NT2/D1 (cell line): ENCODE data around the gene CDC73.

Source experiments
- DNase-seq: peaks from one replicate; pipeline ENCODE4 v3.0.0-alpha.2; 2011; ENCODE audit warnings: low read depth, low spot score
- H3K27me3 ChIP-seq: 2 replicates; pipeline ENCODE4 v1.6.0; 2011; ENCODE audit warnings: mild to moderate bottlenecking; ENCODE audit not compliant: insufficient read length, insufficient read depth
- H3K36me3 ChIP-seq: 2 replicates; pipeline ENCODE4 v1.6.1; 2011; ENCODE audit warnings: mild to moderate bottlenecking, low read length, mixed read lengths; ENCODE audit not compliant: insufficient read depth, insufficient read length
- H3K4me1 ChIP-seq: 2 replicates; pipeline ENCODE4 v1.5.1; 2011; ENCODE audit not compliant: insufficient read depth, insufficient read length
- H3K4me3 ChIP-seq: 2 replicates; pipeline ENCODE4 v1.5.1; 2011; ENCODE audit warnings: low read depth; ENCODE audit not compliant: insufficient read length
- H3K9ac ChIP-seq: 2 replicates; pipeline ENCODE4 v1.6.0; 2011; ENCODE audit warnings: low read depth; ENCODE audit not compliant: insufficient read length
- H3K9me3 ChIP-seq: 2 replicates; pipeline ENCODE4 v1.5.1; 2011; ENCODE audit warnings: mild to moderate bottlenecking, low read length; ENCODE audit not compliant: insufficient read depth
- SUZ12 ChIP-seq: IDR thresholded peaks from 2 replicates; pipeline ENCODE4 v1.6.1; 2011; ENCODE audit not compliant: insufficient read length, insufficient read depth; ENCODE audit errors: extremely low read depth
- YY1 ChIP-seq: IDR thresholded peaks from 2 replicates; pipeline ENCODE4 v1.6.1; 2011; ENCODE audit not compliant: insufficient read length, insufficient read depth
- ZNF274 ChIP-seq: IDR thresholded peaks from 2 replicates; pipeline ENCODE4 v1.6.1; 2011; ENCODE audit warnings: mild to moderate bottlenecking, low read depth, low read length

CDC73 gene

DNA sequence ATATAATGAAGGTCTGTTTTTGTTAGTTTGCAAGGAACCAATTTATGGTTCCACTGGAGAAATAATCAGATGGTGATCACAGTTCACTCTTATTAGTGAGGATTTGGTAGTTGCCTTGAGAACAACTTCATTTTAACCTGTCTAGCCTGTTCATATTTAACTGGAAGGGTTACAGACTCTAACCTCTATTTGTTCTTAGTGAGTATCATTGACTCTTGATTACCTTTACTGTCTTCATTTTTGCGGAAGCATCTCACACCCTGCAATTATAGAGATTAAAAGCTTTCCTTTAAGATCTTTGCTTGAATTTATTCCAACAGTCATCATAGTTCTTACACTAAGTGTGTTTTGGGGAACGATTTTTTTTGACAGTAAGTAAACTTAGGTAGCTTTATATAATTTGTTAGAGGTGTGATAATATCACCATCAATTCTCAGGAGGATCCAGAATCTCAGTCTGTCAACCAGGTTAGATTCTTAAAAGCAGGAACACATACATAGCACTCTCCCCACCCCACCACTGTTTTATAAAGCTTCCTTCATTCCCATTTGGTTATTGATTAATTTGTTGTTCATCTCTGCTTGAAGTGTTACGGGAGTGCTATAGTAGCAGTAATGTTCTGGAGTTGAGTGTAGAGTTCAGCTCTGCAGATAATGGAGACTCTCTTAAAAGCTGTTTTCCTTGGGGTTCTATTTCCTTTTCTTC, 34.4 kb downstream of the CDC73 start:
- TF ChIP-seq SUZ12 (no peak), YY1 (no peak), ZNF274 (no peak)
- no peak for DNase-seq
- H3K4me1 ChIP-seq: no peaks in the 10 kb centered on the region
- no peaks in the 10 kb centered on the region for H3K9me3 ChIP-seq
- no peak overlapping the region for H3K4me3 ChIP-seq
- no peak overlapping the region for H3K9ac ChIP-seq
- peaks cover 56% of the 10 kb centered on the region for H3K36me3 ChIP-seq
- no peaks in the 10 kb centered on the region for H3K27me3 ChIP-seq

DNA sequence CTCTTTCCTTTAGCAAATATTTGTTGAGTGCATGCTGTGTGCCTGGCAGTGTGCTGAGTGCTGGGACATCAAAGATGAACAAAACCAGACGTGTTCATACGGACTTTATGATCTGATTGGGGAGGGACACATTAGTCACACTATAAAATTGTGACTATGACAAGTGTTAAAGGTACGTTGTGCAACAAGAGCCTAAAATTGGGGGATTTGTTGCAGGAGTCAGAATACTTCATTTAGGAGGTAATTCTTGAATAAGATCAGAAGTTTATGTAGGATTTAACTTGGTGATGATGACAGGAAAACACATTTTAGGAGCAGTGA, 35.0 kb downstream of the CDC73 start:
- no peak for DNase-seq
- TF ChIP-seq YY1 (no peak), SUZ12 (no peak), ZNF274 (no peak)
- Histone ChIP-seq H3K4me1 (no peaks in the 10 kb centered on the region), H3K9me3 (no peaks in the 10 kb centered on the region), H3K4me3 (no peak overlapping the region), H3K27me3 (no peaks in the 10 kb centered on the region), H3K36me3 (peaks cover 51% of the 10 kb centered on the region), H3K9ac (no peak overlapping the region)

GRCh38 chr1:193157360-193157759, 35.5 kb downstream of the CDC73 start:
- no peak for TF ChIP-seq SUZ12
- TF ChIP-seq ZNF274: no peak
- TF ChIP-seq YY1: no peak
- Histone ChIP-seq H3K9me3 (no peaks in the 10 kb centered on the region), H3K4me1 (no peaks in the 10 kb centered on the region), H3K36me3 (peaks cover 46% of the 10 kb centered on the region), H3K4me3 (no peak overlapping the region), H3K27me3 (no peaks in the 10 kb centered on the region), H3K9ac (no peak overlapping the region)
- no peak for DNase-seq

DNA sequence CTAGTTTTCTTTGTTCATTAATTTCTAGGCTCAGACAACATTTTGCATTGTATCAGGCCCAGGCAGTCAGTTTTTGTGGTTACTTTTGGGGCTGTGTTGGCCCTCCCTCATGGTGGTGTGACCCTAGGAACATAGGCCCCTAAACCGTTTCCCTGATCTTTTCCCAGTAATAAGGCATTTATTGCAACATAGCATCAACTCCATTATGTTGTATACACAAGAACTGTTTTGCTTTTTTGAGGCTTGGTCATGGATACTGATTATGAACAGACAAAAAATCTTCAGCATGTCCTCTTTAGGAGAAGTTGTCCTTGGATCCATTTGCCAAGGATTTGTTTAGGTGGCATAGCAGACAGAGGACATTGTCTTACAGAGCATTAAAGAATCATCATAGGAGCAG, 54.3 kb downstream of the CDC73 start:
- TF ChIP-seq ZNF274 (no peak), YY1 (no peak), SUZ12 (no peak)

GRCh38 chr1:193176788-193177187, 55.0 kb downstream of the CDC73 start:
- Histone ChIP-seq H3K9me3 (no peaks in the 10 kb centered on the region), H3K4me3 (no peak overlapping the region), H3K36me3 (no peaks in the 10 kb centered on the region), H3K9ac (no peak overlapping the region), H3K27me3 (no peaks in the 10 kb centered on the region), H3K4me1 (no peaks in the 10 kb centered on the region)
- DNase-seq: no peak
- TF ChIP-seq YY1: no peak
- TF ChIP-seq SUZ12: no peak
- no peak for TF ChIP-seq ZNF274

More for the DNA sequence above, 54.3 kb downstream of the CDC73 start:
- no peak overlapping the region for H3K9ac ChIP-seq
- no peaks in the 10 kb centered on the region for H3K4me1 ChIP-seq
- no peaks in the 10 kb centered on the region for H3K27me3 ChIP-seq
- no peak overlapping the region for H3K4me3 ChIP-seq
- DNase-seq: no peak
- peaks cover 4% of the 10 kb centered on the region for H3K36me3 ChIP-seq
- no peaks in the 10 kb centered on the region for H3K9me3 ChIP-seq

DNA sequence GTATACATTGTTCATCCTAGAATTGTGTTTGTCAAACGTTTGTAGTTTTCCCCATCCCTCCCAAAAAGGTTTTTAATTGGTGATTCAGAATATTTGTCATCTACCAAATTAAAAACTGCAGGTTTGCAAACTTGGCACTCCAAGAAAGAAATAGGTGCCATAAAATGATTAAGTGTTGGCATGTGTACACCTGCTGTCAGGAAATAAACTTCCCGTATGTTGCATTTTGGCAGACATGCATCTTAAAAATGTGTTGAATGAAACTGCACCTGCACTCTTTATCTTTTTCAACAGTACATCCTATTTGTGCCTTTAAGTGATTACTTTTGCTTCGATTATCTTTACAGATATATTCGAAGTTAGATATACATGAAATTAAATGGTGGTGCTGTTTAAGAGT, 57.3 kb downstream of the CDC73 start:
- Histone ChIP-seq H3K4me3 (no peak overlapping the region), H3K9me3 (no peaks in the 10 kb centered on the region), H3K36me3 (no peaks in the 10 kb centered on the region), H3K27me3 (no peaks in the 10 kb centered on the region), H3K4me1 (no peaks in the 10 kb centered on the region), H3K9ac (no peak overlapping the region)
- TF ChIP-seq YY1: no peak
- TF ChIP-seq ZNF274: no peak
- TF ChIP-seq SUZ12: no peak
- DNase-seq: no peak

DNA sequence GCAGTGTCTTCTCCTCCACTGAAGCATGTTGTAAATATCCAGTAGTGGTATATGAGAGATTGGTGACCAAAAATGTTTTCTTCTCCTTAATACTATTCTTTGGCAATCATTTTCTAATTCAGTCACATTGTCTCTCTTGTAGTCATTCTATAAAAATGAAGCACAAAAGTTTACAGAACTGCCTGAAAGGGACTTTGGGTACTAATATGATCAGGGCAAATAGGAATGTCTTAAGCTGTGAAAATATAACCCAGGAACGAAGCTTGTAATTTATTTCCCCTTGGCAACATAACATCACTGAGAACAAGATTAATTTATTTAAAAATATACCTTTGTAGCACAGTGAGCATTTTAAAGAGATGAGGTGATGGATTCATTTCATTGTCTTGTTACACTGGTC, 59.7 kb downstream of the CDC73 start:
- Histone ChIP-seq H3K27me3 (no peaks in the 10 kb centered on the region), H3K4me3 (no peak overlapping the region), H3K9me3 (no peaks in the 10 kb centered on the region), H3K9ac (no peak overlapping the region), H3K4me1 (no peaks in the 10 kb centered on the region), H3K36me3 (no peaks in the 10 kb centered on the region)
- DNase-seq: no peak
- TF ChIP-seq SUZ12: no peak
- TF ChIP-seq YY1: no peak
- no peak for TF ChIP-seq ZNF274

GRCh38 chr1:193181985-193182384, 60.2 kb downstream of the CDC73 start:
- H3K9ac ChIP-seq: no peak overlapping the region
- no peak overlapping the region for H3K4me3 ChIP-seq
- no peaks in the 10 kb centered on the region for H3K36me3 ChIP-seq
- no peaks in the 10 kb centered on the region for H3K4me1 ChIP-seq
- H3K9me3 ChIP-seq: no peaks in the 10 kb centered on the region
- TF ChIP-seq YY1 (no peak), SUZ12 (no peak), ZNF274 (no peak)
- DNase-seq: no peak
- H3K27me3 ChIP-seq: no peaks in the 10 kb centered on the region
